ENCODE measurements around the gene BCAS4. TPM values are rescaled to one million over a fixed set of nuclear protein-coding genes. Genes with fewer than 3 reads are reported as not detected.

The BCAS4 gene
- total RNA-seq, 1 donor from 2014 or later = 16.7 TPM

DNA sequence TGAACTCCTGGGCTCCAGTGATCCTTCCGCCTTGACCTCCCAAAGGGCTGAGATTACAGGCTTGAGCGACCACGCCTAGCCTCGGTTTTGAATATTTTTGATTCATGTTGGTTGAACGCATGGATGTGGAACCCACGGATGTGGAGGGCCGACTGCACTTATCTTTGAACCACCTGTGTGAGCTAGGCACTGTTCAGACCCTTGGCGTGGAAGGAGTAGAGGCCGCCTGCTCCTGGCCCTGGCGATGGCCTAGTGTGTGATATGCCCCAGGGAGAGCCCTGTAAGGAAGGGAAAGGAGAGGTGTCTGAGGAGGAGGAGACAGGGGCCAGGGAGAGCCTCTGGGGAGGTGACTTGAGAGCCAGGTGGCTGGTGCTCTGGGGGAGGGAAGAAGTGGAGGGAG lies 64.3 kb downstream of the BCAS4 start:
- H3K27me3 Mint-ChIP-seq (ENCODE audit: low read depth, unreplicated experiment) = no peaks in the 10 kb centered on the region
- Histone ChIP-seq H2AFZ (ENCODE audit: low read depth, low read length) (no peak overlapping the region), H3K4me2 (ENCODE audit: low read length) (no peak overlapping the region)

DNA sequence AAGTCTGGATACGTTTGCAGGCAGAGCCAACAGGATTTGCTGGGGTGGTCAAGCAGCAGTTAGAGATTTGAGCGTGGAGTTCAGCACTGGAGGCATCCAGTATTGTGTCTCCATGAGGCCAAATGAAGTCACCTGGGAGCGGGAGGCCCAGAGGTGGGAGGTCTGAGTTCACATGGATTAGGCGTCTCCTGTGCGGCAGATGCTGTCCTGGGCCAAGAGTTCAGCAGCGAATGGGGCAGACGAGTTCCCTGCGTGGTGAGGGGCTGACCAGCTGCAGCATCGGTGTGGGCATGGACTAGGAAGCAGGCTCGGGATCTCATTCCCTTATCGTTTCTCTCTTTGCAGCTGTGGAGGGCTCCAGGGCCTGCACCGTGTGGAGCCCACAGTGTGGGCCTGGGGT lies 66.2 kb downstream of the BCAS4 start:
- FAIRE-seq (no peak), DNase-seq (ENCODE audit: low read depth) (no peak)
- no peak for TF ChIP-seq EZH2 (IDR thresholded peaks at IDR 0.05; ENCODE audit: insufficient read depth, low read length)
- TF ChIP-seq, protein P1, sequence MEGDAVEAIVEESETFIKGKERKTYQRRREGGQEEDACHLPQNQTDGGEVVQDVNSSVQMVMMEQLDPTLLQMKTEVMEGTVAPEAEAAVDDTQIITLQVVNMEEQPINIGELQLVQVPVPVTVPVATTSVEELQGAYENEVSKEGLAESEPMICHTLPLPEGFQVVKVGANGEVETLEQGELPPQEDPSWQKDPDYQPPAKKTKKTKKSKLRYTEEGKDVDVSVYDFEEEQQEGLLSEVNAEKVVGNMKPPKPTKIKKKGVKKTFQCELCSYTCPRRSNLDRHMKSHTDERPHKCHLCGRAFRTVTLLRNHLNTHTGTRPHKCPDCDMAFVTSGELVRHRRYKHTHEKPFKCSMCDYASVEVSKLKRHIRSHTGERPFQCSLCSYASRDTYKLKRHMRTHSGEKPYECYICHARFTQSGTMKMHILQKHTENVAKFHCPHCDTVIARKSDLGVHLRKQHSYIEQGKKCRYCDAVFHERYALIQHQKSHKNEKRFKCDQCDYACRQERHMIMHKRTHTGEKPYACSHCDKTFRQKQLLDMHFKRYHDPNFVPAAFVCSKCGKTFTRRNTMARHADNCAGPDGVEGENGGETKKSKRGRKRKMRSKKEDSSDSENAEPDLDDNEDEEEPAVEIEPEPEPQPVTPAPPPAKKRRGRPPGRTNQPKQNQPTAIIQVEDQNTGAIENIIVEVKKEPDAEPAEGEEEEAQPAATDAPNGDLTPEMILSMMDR (IDR thresholded peaks at IDR 0.05; ENCODE audit: insufficient read depth, low read depth, low read length) = no peak
- no peak overlapping the region for H3K27ac Mint-ChIP-seq (ENCODE audit: unreplicated experiment)
- peaks cover 3% of the 10 kb centered on the region for H3K4me1 Mint-ChIP-seq (ENCODE audit: low read depth, unreplicated experiment)
- Histone ChIP-seq H2AFZ (ENCODE audit: low read depth, low read length) (no peak overlapping the region), H3K36me3 (ENCODE audit: insufficient read depth, low read length) (no peaks in the 10 kb centered on the region), H3K9me3 (ENCODE audit: insufficient read depth, low read depth, low read length) (no peaks in the 10 kb centered on the region), H3K79me2 (ENCODE audit: insufficient read depth, low read length) (no peaks in the 10 kb centered on the region), H4K20me1 (ENCODE audit: insufficient read depth, low read length) (peaks cover under 1% of the 10 kb centered on the region), H3K4me1 (ENCODE audit: insufficient read depth, low read length) (no peaks in the 10 kb centered on the region), H3K9ac (ENCODE audit: low read length) (no peak overlapping the region), H3K4me2 (ENCODE audit: low read length) (no peak overlapping the region), H3K27ac (ENCODE audit: low read depth, low read length) (no peak overlapping the region), H3K4me3 (ENCODE audit: insufficient read depth, low read depth, low read length) (no peak overlapping the region), H3K27me3 (ENCODE audit: insufficient read depth, low read length) (no peaks in the 10 kb centered on the region)
- H3K9me3 Mint-ChIP-seq (ENCODE audit: unreplicated experiment) = no peaks in the 10 kb centered on the region
- H3K27me3 Mint-ChIP-seq (ENCODE audit: low read depth, unreplicated experiment) = no peaks in the 10 kb centered on the region
- no peak overlapping the region for H3K4me3 Mint-ChIP-seq (ENCODE audit: unreplicated experiment)
- H3K36me3 Mint-ChIP-seq (ENCODE audit: low read depth, unreplicated experiment) = peaks cover 4% of the 10 kb centered on the region

More for the DNA sequence above, 64.3 kb downstream of the BCAS4 start:
- Mint-ChIP-seq H3K9me3 (ENCODE audit: unreplicated experiment) (no peaks in the 10 kb centered on the region), H3K4me1 (ENCODE audit: low read depth, unreplicated experiment) (peaks cover 5% of the 10 kb centered on the region), H3K27ac (ENCODE audit: unreplicated experiment) (peak overlapping the region; percentile 41), H3K36me3 (ENCODE audit: low read depth, unreplicated experiment) (peaks cover 4% of the 10 kb centered on the region), H3K4me3 (ENCODE audit: unreplicated experiment) (no peak overlapping the region)
- peaks cover 6% of the 10 kb centered on the region for H4K20me1 ChIP-seq (ENCODE audit: insufficient read depth, low read length)
- no peaks in the 10 kb centered on the region for H3K9me3 ChIP-seq (ENCODE audit: insufficient read depth, low read depth, low read length)
- no peak overlapping the region for H3K4me3 ChIP-seq (ENCODE audit: insufficient read depth, low read depth, low read length)
- H3K27me3 ChIP-seq (ENCODE audit: insufficient read depth, low read length) = no peaks in the 10 kb centered on the region
- no peak for DNase-seq (ENCODE audit: low read depth)
- H3K36me3 ChIP-seq (ENCODE audit: insufficient read depth, low read length) = no peaks in the 10 kb centered on the region
- no peak for FAIRE-seq
- TF ChIP-seq EZH2 (IDR thresholded peaks at IDR 0.05; ENCODE audit: insufficient read depth, low read length) = no peak
- TF ChIP-seq, protein P1 (IDR thresholded peaks at IDR 0.05; ENCODE audit: insufficient read depth, low read depth, low read length) = no peak
- H3K9ac ChIP-seq (ENCODE audit: low read length) = no peak overlapping the region
- no peak overlapping the region for H3K27ac ChIP-seq (ENCODE audit: low read depth, low read length)
- H3K79me2 ChIP-seq (ENCODE audit: insufficient read depth, low read length) = no peaks in the 10 kb centered on the region
- no peaks in the 10 kb centered on the region for H3K4me1 ChIP-seq (ENCODE audit: insufficient read depth, low read length)

DNA sequence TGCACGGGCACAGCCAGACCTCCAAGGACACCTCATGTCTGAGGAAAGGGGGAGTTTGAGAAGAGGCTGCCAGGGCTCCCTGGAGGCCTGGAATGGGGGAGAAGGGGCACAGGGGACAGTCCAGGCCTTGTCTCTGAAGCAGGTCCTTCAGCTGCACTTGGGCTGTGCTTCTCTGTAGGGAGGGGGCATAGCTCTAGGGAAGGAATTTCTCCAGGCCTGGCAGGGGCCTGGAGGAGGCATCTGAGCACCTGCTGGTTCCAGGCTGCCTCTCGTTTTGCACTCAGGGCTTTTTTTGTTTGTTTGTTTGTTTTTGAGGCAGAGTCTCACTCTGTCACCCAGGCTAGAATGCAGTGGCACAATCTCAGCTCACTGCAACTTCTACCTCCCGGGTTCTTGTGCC lies 67.7 kb downstream of the BCAS4 start:
- Histone ChIP-seq H3K27me3 (ENCODE audit: insufficient read depth, low read length) (no peaks in the 10 kb centered on the region), H3K9me3 (ENCODE audit: insufficient read depth, low read depth, low read length) (no peaks in the 10 kb centered on the region), H3K4me1 (ENCODE audit: insufficient read depth, low read length) (no peaks in the 10 kb centered on the region), H3K9ac (ENCODE audit: low read length) (no peak overlapping the region), H3K36me3 (ENCODE audit: insufficient read depth, low read length) (no peaks in the 10 kb centered on the region), H3K79me2 (ENCODE audit: insufficient read depth, low read length) (no peaks in the 10 kb centered on the region), H3K4me2 (ENCODE audit: low read length) (no peak overlapping the region), H3K27ac (ENCODE audit: low read depth, low read length) (no peak overlapping the region), H4K20me1 (ENCODE audit: insufficient read depth, low read length) (no peaks in the 10 kb centered on the region), H2AFZ (ENCODE audit: low read depth, low read length) (no peak overlapping the region), H3K4me3 (ENCODE audit: insufficient read depth, low read depth, low read length) (no peak overlapping the region)
- TF ChIP-seq, protein P1 (IDR thresholded peaks at IDR 0.05; ENCODE audit: insufficient read depth, low read depth, low read length) = no peak
- no peak for TF ChIP-seq EZH2 (IDR thresholded peaks at IDR 0.05; ENCODE audit: insufficient read depth, low read length)
- FAIRE-seq (no peak), DNase-seq (ENCODE audit: low read depth) (no peak)
- Mint-ChIP-seq H3K9me3 (ENCODE audit: unreplicated experiment) (no peaks in the 10 kb centered on the region), H3K4me3 (ENCODE audit: unreplicated experiment) (no peak overlapping the region), H3K27ac (ENCODE audit: unreplicated experiment) (no peak overlapping the region), H3K27me3 (ENCODE audit: low read depth, unreplicated experiment) (no peaks in the 10 kb centered on the region), H3K4me1 (ENCODE audit: low read depth, unreplicated experiment) (no peaks in the 10 kb centered on the region), H3K36me3 (ENCODE audit: low read depth, unreplicated experiment) (peaks cover 4% of the 10 kb centered on the region)
